ENCODE data around the gene GPR39. TPM values are rescaled to one million over a fixed set of nuclear protein-coding genes. Genes with fewer than 3 reads are reported as not detected.

Gene GPR39
- total RNA-seq, 1 experiment from 2014 or later: 34.8 TPM

GRCh38 chr2:132577686-132578085, 161.1 kb downstream of the GPR39 start:
- no TSS peak for BruUV-seq (replicated peaks)
- Histone ChIP-seq H3F3A (ENCODE audit: low read length, unreplicated experiment) (no peaks in the 10 kb centered on the region), H3K79me2 (ENCODE audit: low read length) (peaks cover 45% of the 10 kb centered on the region), H3K27me3 (ENCODE audit: low read length) (no peaks in the 10 kb centered on the region), H3K4me2 (ENCODE audit: low read length) (no peak overlapping the region), H3K9me3 (ENCODE audit: low read length) (no peaks in the 10 kb centered on the region), H3K9me2 (replicated peaks; ENCODE audit: low read length) (no peaks in the 10 kb centered on the region), H3K9ac (ENCODE audit: low read length) (no peak overlapping the region), H4K20me1 (ENCODE audit: low read length) (peaks cover 7% of the 10 kb centered on the region; the same call in 1 of the 2 replicates), H3K4me3 (ENCODE audit: low read length) (no peak overlapping the region), H3K4me1 (ENCODE audit: insufficient read depth, low read length) (peaks cover 10% of the 10 kb centered on the region; the same call in 1 of the 2 replicates), H3K27ac (ENCODE audit: low read length) (no peak overlapping the region), H3K36me3 (ENCODE audit: low read depth, low read length) (no peaks in the 10 kb centered on the region), H2AFZ (ENCODE audit: low read length) (no peak overlapping the region)
- DNase-seq: no peak
- TF ChIP-seq CTCF (conservative IDR thresholded peaks at IDR 0.05; ENCODE audit: low read depth, low read length): no peak
- TF ChIP-seq EZH2phosphoT487 (IDR thresholded peaks at IDR 0.05; ENCODE audit: borderline replicate concordance, low read length): no peak
- TF ChIP-seq EZH2 (IDR thresholded peaks at IDR 0.05; ENCODE audit: low read length, unreplicated experiment): no peak
- CTCF ChIA-PET: no interaction called here
- POLR2A ChIA-PET (ENCODE audit: unreplicated experiment): no interaction called here
- no peak for ATAC-seq
- intact Hi-C loops (cut with micrococcal nuclease): no loop called here

GRCh38 chr2:132581591-132581990, 165.0 kb downstream of the GPR39 start:
- H3K27ac ChIP-seq (ENCODE audit: low read length): no peak overlapping the region
- H3K9ac ChIP-seq (ENCODE audit: low read length): no peak overlapping the region
- no peaks in the 10 kb centered on the region for H3K27me3 ChIP-seq (ENCODE audit: low read length)
- BruUV-seq (replicated peaks): no TSS peak
- CTCF ChIA-PET: no interaction called here
- H3K4me3 ChIP-seq (ENCODE audit: low read length): no peak overlapping the region
- intact Hi-C loops (cut with micrococcal nuclease): no loop called here
- no peaks in the 10 kb centered on the region for H3K9me2 ChIP-seq (replicated peaks; ENCODE audit: low read length)
- no peaks in the 10 kb centered on the region for H3K36me3 ChIP-seq (ENCODE audit: low read depth, low read length)
- TF ChIP-seq EZH2phosphoT487 (IDR thresholded peaks at IDR 0.05; ENCODE audit: borderline replicate concordance, low read length) (no peak), EZH2 (IDR thresholded peaks at IDR 0.05; ENCODE audit: low read length, unreplicated experiment) (no peak), CTCF (conservative IDR thresholded peaks at IDR 0.05; ENCODE audit: low read depth, low read length) (no peak)
- H3F3A ChIP-seq (ENCODE audit: low read length, unreplicated experiment): no peaks in the 10 kb centered on the region
- DNase-seq: no peak
- peak overlapping the region; percentile 12; the same call in 1 of the 2 replicates for H3K4me2 ChIP-seq (ENCODE audit: low read length)
- H3K9me3 ChIP-seq (ENCODE audit: low read length): no peaks in the 10 kb centered on the region
- ATAC-seq: no peak
- peaks cover 7% of the 10 kb centered on the region; the same call in 1 of the 2 replicates for H4K20me1 ChIP-seq (ENCODE audit: low read length)
- peaks cover 50% of the 10 kb centered on the region for H3K79me2 ChIP-seq (ENCODE audit: low read length)
- H2AFZ ChIP-seq (ENCODE audit: low read length): no peak overlapping the region
- H3K4me1 ChIP-seq (ENCODE audit: insufficient read depth, low read length): peaks cover 10% of the 10 kb centered on the region; the same call in 1 of the 2 replicates
- POLR2A ChIA-PET (ENCODE audit: unreplicated experiment): no interaction called here

GRCh38 chr2:132581991-132582738, 165.6 kb downstream of the GPR39 start:
- TF ChIP-seq EZH2 (IDR thresholded peaks at IDR 0.05; ENCODE audit: low read length, unreplicated experiment): no peak
- no peak for TF ChIP-seq CTCF (conservative IDR thresholded peaks at IDR 0.05; ENCODE audit: low read depth, low read length)
- no peak for TF ChIP-seq EZH2phosphoT487 (IDR thresholded peaks at IDR 0.05; ENCODE audit: borderline replicate concordance, low read length)
- DNase-seq (peak; percentile 54), ATAC-seq (peak; percentile 83)
- peaks cover 56% of the 10 kb centered on the region for H3K79me2 ChIP-seq (ENCODE audit: low read length)
- no peak overlapping the region for H3K27ac ChIP-seq (ENCODE audit: low read length)
- H3K9me3 ChIP-seq (ENCODE audit: low read length): no peaks in the 10 kb centered on the region
- CTCF ChIA-PET: no interaction called here
- peak overlapping the region; percentile 12; the same call in 1 of the 2 replicates for H3K4me2 ChIP-seq (ENCODE audit: low read length)
- no peaks in the 10 kb centered on the region for H3K27me3 ChIP-seq (ENCODE audit: low read length)
- POLR2A ChIA-PET (ENCODE audit: unreplicated experiment): no interaction called here
- no peaks in the 10 kb centered on the region for H3K36me3 ChIP-seq (ENCODE audit: low read depth, low read length)
- H3K4me1 ChIP-seq (ENCODE audit: insufficient read depth, low read length): peaks cover 10% of the 10 kb centered on the region; the same call in 1 of the 2 replicates
- no peaks in the 10 kb centered on the region for H3K9me2 ChIP-seq (replicated peaks; ENCODE audit: low read length)
- H3F3A ChIP-seq (ENCODE audit: low read length, unreplicated experiment): no peaks in the 10 kb centered on the region
- H4K20me1 ChIP-seq (ENCODE audit: low read length): peaks cover 7% of the 10 kb centered on the region; the same call in 1 of the 2 replicates
- no TSS peak for BruUV-seq (replicated peaks)
- no peak overlapping the region for H3K4me3 ChIP-seq (ENCODE audit: low read length)
- H2AFZ ChIP-seq (ENCODE audit: low read length): no peak overlapping the region
- intact Hi-C loops (cut with micrococcal nuclease): no loop called here
- H3K9ac ChIP-seq (ENCODE audit: low read length): no peak overlapping the region

Data from PC-3 (cell line).